HCT116 (cell line): ENCODE measurements around the gene DNAJC4.

Source experiments
- EZH2 ChIP-seq: fragments of 200-600 bp; sonication (generic); IDR thresholded peaks from 2 replicates; pipeline ENCODE4 v1.6.1; 2017; ENCODE audit warnings: antibody characterized with exemption, mixed run types
- EZH2phosphoT487 ChIP-seq: fragments of 200-600 bp; IDR thresholded peaks from 2 replicates; pipeline ENCODE4 v1.6.1; 2018; ENCODE audit warnings: antibody characterized with exemption, borderline replicate concordance
- SIN3A ChIP-seq: IDR thresholded peaks from 2 replicates; pipeline ENCODE4 v1.6.1; 2012; ENCODE audit warnings: low read depth
- TF ChIP-seq, protein P1 (sequence below), 3 experiments: fragments of 200-600 bp in 1 of 3; sonication (generic) in 1 of 3; IDR thresholded peaks in 2 of 3; conservative IDR thresholded peaks in 1 of 3; 2 replicates each; pipeline ENCODE4 v1.5.1; 2012 to 2017; ENCODE audit warnings: low read depth in 2 of 3, low read length in 2 of 3, antibody characterized with exemption in 1 of 3, borderline replicate concordance in 1 of 3, control low read depth in 1 of 3, mild to moderate bottlenecking in 1 of 3, mixed read lengths in 1 of 3, mixed run types in 1 of 3, moderate library complexity in 1 of 3; ENCODE audit not compliant: insufficient read depth in 1 of 3

DNA sequence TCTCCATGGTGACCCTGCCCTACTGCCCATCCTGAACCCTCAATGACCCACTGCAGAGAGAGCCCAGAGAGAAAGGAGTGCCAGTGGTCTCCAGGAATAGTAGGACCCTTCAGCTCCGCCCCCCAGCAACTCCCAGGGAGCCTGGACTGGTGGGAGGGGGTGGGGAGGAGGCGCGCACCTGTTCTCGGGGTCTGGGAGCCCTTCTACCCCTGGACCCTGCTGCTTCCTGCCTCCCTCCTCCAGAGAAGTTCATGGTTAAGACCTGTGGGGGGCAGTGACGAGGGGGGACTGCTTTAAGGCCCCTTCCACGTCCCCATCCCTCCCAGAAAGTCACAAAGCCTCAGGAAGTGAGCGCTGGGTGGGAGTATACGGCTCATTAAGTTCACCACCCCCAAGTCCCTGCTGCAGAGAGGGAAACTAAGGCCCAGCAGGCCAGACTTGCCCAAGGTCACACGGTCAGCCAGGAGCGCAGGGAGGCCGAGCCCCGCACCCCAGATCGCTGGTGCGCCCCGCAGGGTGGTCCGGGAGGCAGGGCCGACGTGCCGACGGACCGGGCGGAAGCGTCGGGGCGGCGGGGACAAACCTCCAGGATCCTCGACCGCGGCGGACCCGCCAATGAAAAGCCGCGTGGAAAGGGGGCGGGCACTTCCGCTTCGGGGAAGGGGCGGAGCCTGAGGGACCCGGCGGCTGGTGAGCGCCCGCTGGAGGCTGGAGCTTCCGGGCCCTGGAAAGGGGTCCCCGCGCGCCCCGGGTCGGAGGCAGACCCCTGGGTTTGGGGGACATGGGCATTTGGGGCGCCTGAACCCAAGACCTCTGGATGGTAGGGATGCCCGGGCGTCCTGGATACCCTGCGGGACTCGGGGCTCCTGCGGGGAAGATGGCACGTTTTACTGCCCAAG is 4.5 kb upstream of the DNAJC4 start, which contains the start of the genes NUDT22 and TRPT1:
- TF ChIP-seq EZH2phosphoT487 (no peak), EZH2 (no peak), SIN3A (no peak)
- TF ChIP-seq, protein P1, sequence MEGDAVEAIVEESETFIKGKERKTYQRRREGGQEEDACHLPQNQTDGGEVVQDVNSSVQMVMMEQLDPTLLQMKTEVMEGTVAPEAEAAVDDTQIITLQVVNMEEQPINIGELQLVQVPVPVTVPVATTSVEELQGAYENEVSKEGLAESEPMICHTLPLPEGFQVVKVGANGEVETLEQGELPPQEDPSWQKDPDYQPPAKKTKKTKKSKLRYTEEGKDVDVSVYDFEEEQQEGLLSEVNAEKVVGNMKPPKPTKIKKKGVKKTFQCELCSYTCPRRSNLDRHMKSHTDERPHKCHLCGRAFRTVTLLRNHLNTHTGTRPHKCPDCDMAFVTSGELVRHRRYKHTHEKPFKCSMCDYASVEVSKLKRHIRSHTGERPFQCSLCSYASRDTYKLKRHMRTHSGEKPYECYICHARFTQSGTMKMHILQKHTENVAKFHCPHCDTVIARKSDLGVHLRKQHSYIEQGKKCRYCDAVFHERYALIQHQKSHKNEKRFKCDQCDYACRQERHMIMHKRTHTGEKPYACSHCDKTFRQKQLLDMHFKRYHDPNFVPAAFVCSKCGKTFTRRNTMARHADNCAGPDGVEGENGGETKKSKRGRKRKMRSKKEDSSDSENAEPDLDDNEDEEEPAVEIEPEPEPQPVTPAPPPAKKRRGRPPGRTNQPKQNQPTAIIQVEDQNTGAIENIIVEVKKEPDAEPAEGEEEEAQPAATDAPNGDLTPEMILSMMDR (IDR thresholded peaks at IDR 0.05 in 2 of 3, conservative IDR thresholded peaks at IDR 0.05 in 1 of 3; ENCODE audit: borderline replicate concordance in 1 of 3, insufficient read depth in 1 of 3, low read depth in 2 of 3, low read length in 2 of 3) = no peak
